HG02642 (cell line): ENCODE data around the gene MAP3K5.
"Not testable (repeated sequence)": the region's sequence is repeated elsewhere in the genome, so short reads cannot be mapped to it uniquely, and the experiment has no call there.

ENCODE experiments used
- ATAC-seq: cut with Tn5 transposase; IDR thresholded peaks from one replicate; pipeline ENCODE4 v1.9.1; 2021; ENCODE audit warnings: mild to moderate bottlenecking; ENCODE audit not compliant: unreplicated experiment, poor library complexity

The MAP3K5 gene

GRCh38 chr6:136728033-136728939 lies 64.0 kb downstream of the MAP3K5 start:
- no peak for ATAC-seq

GRCh38 chr6:136726837-136727557 lies 65.3 kb downstream of the MAP3K5 start:
- ATAC-seq: no peak

GRCh38 chr6:136725124-136725523 lies 67.2 kb downstream of the MAP3K5 start:
- ATAC-seq: no peak

GRCh38 chr6:136723780-136724179 lies 68.5 kb downstream of the MAP3K5 start:
- no peak for ATAC-seq

- ATAC-seq: no peak
Measured at GRCh38 chr6:136721467-136721866, 70.8 kb downstream of the MAP3K5 start.

- ATAC-seq: peak; percentile 47
Measured at GRCh38 chr6:136720045-136720770, 72.1 kb downstream of the MAP3K5 start.

- ATAC-seq: peak; percentile 49
Measured at GRCh38 chr6:136719280-136720044, 72.8 kb downstream of the MAP3K5 start.

GRCh38 chr6:136718476-136718875 lies 73.8 kb downstream of the MAP3K5 start:
- ATAC-seq: no peak

GRCh38 chr6:136717716-136717990 lies 74.6 kb downstream of the MAP3K5 start:
- ATAC-seq: peak; percentile 4

- ATAC-seq: peak; percentile 50
Measured at GRCh38 chr6:136716917-136717715, 75.2 kb downstream of the MAP3K5 start.

- not testable (repeated sequence) for ATAC-seq
Measured at GRCh38 chr6:136712642-136713041, 79.6 kb downstream of the MAP3K5 start.

GRCh38 chr6:136711644-136712043 lies 80.6 kb downstream of the MAP3K5 start:
- ATAC-seq: no peak

GRCh38 chr6:136710877-136711552 lies 81.3 kb downstream of the MAP3K5 start:
- no peak for ATAC-seq

- ATAC-seq: no peak
Measured at GRCh38 chr6:136709429-136709828, 82.8 kb downstream of the MAP3K5 start.

- no peak for ATAC-seq
Measured at GRCh38 chr6:136706430-136706829, 85.8 kb downstream of the MAP3K5 start.

GRCh38 chr6:136703331-136703865 lies 88.9 kb downstream of the MAP3K5 start:
- ATAC-seq: no peak

- ATAC-seq: no peak
Measured at GRCh38 chr6:136701045-136701444, 91.2 kb downstream of the MAP3K5 start.

GRCh38 chr6:136699358-136699757 lies 92.9 kb downstream of the MAP3K5 start:
- no peak for ATAC-seq
